Muscle layer of duodenum (tissue), 2 donors: ENCODE data around the gene BIRC2.

Experiments used
- H3K27ac ChIP-seq: one replicate; pipeline ENCODE4 v1.7.0; 2013; ENCODE audit warnings: mild to moderate bottlenecking, low read length
- H3K27me3 ChIP-seq: one replicate; pipeline ENCODE4 v1.7.0; 2013; ENCODE audit warnings: low read depth, mild to moderate bottlenecking, control low read depth, low read length
- H3K36me3 ChIP-seq, 2 donors: one replicate each; pipeline ENCODE4 v1.7.0; 2013; ENCODE audit warnings: low read length in 2 of 2, control low read depth in 1 of 2, mild to moderate bottlenecking in 1 of 2; ENCODE audit not compliant: insufficient read depth in 2 of 2, control insufficient read depth in 1 of 2
- H3K4me1 ChIP-seq, 2 donors: one replicate each; pipeline ENCODE4 v1.7.0; 2013; ENCODE audit warnings: low read length in 2 of 2, mild to moderate bottlenecking in 2 of 2, control low read depth in 1 of 2, moderate library complexity in 1 of 2; ENCODE audit not compliant: insufficient read depth in 2 of 2, control insufficient read depth in 1 of 2
- H3K4me3 ChIP-seq, 2 donors: one replicate each; pipeline ENCODE4 v1.7.0; 2013; ENCODE audit warnings: low read length in 2 of 2, low read depth in 1 of 2, mild to moderate bottlenecking in 1 of 2
- H3K9me3 ChIP-seq, 2 donors: one replicate each; pipeline ENCODE4 v1.7.0; 2013; ENCODE audit warnings: low read length in 2 of 2, control low read depth in 1 of 2, mild to moderate bottlenecking in 1 of 2; ENCODE audit not compliant: control insufficient read depth in 1 of 2
- donor health status: healthy.

The BIRC2 gene

DNA sequence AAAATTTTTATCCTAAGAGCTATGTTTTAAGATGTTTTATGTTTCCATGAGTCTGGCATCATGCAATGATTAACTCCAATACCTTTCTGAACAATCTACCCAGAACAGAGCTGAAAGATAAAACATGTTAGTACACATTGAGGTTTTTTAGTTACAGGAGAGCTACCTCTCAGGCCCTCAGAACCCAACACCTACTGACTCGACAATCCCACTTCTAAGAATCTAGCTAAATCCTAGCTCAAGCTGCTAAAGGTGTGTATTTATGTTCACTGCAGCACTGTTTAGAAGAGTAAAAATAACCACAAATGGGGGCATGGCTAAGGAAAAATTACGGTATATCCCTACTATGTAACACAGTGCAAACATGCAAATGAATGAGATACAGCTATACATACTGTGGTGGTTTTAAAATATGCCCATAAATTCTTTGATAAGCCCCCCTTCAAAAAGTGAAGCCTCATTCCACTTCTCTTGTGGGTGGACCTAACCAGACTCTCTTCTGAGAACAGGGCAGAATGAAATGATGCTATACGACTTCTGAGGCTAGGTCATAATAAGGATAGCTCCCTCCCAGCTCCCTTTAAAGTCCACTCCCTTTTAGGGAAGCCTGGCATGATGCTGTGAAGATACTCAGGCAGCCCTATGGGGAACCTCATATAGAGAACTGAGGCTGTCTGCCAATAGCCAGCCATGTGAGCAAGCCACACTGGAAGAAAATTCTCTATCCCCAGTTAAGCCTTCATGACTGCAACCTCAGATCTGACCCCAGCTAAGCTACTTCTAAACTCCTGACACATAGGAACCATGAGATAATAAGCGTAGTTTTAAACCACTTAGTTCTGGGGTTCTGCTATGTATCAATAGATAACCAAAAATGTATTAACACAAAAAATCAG is 76.1 kb downstream of the BIRC2 start:
- no peaks in the 10 kb centered on the region for H3K36me3 ChIP-seq
- no peaks in the 10 kb centered on the region for H3K27me3 ChIP-seq
- H3K27ac ChIP-seq = no peak overlapping the region
- H3K4me1 ChIP-seq = peaks cover 0 to 10% of the 10 kb centered on the region in 2 donors
- H3K4me3 ChIP-seq = no peak overlapping the region
- no peaks in the 10 kb centered on the region for H3K9me3 ChIP-seq

DNA sequence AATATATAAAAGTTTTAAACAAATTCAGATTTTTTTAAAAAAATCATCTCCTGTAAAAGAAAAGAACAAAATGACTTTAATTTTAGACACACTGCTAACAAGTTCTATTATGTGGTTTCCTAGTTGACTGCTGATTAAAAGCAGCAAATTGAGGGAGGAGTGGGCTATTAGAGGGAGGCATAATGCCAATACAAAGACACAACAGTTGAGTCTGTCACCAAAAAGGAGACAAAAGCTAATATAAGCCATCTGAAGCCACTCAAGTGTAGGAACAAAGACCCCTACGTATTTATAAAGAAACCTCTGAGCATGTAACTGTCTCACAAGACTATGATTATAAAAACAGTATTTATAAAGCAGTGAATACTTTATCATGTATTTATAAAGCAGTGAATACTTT is 76.9 kb downstream of the BIRC2 start:
- no peak overlapping the region for H3K27ac ChIP-seq
- peaks cover 0 to 12% of the 10 kb centered on the region in 2 donors for H3K4me1 ChIP-seq
- H3K4me3 ChIP-seq = no peak overlapping the region

DNA sequence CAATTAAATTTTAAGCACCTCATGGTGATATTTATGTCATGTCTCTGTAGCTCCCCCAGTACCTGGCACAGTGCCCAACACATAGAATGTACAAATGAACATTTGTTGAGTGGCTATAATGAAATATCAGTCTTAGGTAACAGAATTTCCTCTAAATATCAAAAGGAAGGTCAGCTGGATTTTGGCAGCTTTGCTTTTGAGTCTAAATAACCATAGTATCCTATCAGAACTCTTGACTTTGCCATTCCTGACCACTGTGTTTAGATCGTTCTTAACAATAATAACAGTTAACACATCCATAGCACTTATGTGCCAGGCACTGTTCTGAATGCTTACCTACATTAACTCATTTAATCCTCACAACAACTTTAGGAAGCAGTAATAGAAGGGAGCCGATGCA is 79.0 kb downstream of the BIRC2 start:
- Histone ChIP-seq H3K36me3 (no peaks in the 10 kb centered on the region), H3K9me3 (no peaks in the 10 kb centered on the region), H3K4me3 (no peak overlapping the region), H3K27ac (no peak overlapping the region), H3K27me3 (no peaks in the 10 kb centered on the region), H3K4me1 (peaks cover 0 to 30% of the 10 kb centered on the region in 2 donors)

More for the DNA sequence above, 76.9 kb downstream of the BIRC2 start:
- Histone ChIP-seq H3K36me3 (no peaks in the 10 kb centered on the region), H3K27me3 (no peaks in the 10 kb centered on the region), H3K9me3 (no peaks in the 10 kb centered on the region)

DNA sequence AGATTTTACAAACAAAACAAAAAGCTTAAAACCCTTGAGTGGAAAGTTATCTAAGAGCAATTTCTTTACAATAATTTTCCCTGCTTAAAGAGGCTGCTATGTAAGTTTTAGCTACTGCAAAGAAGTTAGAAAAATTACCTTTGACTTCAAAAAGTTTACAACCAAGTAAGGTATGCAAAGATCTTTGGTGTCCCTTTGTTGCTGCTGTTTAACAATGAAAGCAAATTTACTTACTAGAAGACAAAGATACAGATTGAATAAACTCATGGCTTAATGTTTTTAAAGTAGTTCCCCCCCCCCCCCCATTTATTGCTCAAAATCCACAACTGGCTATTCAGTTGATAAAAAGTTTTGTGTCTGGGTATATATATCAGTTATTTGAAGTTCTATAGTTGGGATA is 79.6 kb downstream of the BIRC2 start:
- Histone ChIP-seq H3K27me3 (no peaks in the 10 kb centered on the region), H3K9me3 (no peaks in the 10 kb centered on the region), H3K36me3 (no peaks in the 10 kb centered on the region), H3K4me3 (no peak overlapping the region), H3K4me1 (peaks cover 0 to 30% of the 10 kb centered on the region in 2 donors), H3K27ac (no peak overlapping the region)

DNA sequence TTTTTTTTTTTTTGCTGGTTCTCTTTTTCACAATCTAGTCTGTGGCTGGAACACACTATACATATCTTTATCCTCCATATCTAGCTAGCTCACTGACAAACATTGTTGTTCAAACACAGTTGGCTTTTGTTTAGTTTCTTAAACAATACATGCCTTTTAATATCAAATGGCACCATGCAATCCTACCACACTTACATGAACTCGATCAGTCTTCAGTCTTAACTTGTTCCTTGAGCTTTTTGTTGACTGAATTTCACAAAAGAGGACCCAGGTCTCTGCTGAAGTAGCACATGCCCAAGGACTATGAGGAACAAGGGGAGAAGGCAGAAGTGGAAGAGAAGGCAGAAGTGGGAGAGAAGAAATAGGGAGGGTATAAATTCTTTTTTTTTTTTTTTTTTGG is 80.1 kb downstream of the BIRC2 start:
- Histone ChIP-seq H3K27ac (no peak overlapping the region), H3K36me3 (no peaks in the 10 kb centered on the region), H3K9me3 (no peaks in the 10 kb centered on the region), H3K27me3 (no peaks in the 10 kb centered on the region), H3K4me3 (no peak overlapping the region), H3K4me1 (peaks cover 0 to 30% of the 10 kb centered on the region in 2 donors)
